GM18526 (cell line): ENCODE data around the gene WDFY1.

ENCODE experiments used
- POLR2A ChIP-seq: IDR thresholded peaks from 3 replicates; pipeline ENCODE4 v1.6.1; 2011; ENCODE audit not compliant: insufficient read length; ENCODE audit errors: extremely low read depth

WDFY1 gene

GRCh38 chr2:223916181-223916920, 28.8 kb downstream of the WDFY1 start:
- TF ChIP-seq POLR2A: no peak

- TF ChIP-seq POLR2A: no peak
Observed at GRCh38 chr2:223915071-223915470, 30.1 kb downstream of the WDFY1 start.

- no peak for TF ChIP-seq POLR2A
Observed at GRCh38 chr2:223914324-223914723, 30.8 kb downstream of the WDFY1 start.

GRCh38 chr2:223909001-223909741, 36.0 kb downstream of the WDFY1 start:
- no peak for TF ChIP-seq POLR2A

GRCh38 chr2:223908304-223908998, 36.7 kb downstream of the WDFY1 start:
- no peak for TF ChIP-seq POLR2A

- no peak for TF ChIP-seq POLR2A
Observed at GRCh38 chr2:223905996-223906395, 39.1 kb downstream of the WDFY1 start.

- TF ChIP-seq POLR2A: no peak
Observed at GRCh38 chr2:223901854-223902253, 43.3 kb downstream of the WDFY1 start.

- no peak for TF ChIP-seq POLR2A
Observed at GRCh38 chr2:223901311-223901710, 43.8 kb downstream of the WDFY1 start.

GRCh38 chr2:223900531-223900930, 44.6 kb downstream of the WDFY1 start:
- TF ChIP-seq POLR2A: no peak

GRCh38 chr2:223900066-223900465, 45.1 kb downstream of the WDFY1 start:
- no peak for TF ChIP-seq POLR2A

GRCh38 chr2:223897669-223898330, 47.3 kb downstream of the WDFY1 start:
- no peak for TF ChIP-seq POLR2A

- no peak for TF ChIP-seq POLR2A
Observed at GRCh38 chr2:223896833-223897311, 48.3 kb downstream of the WDFY1 start.

- TF ChIP-seq POLR2A: no peak
Observed at GRCh38 chr2:223894968-223895367, 50.2 kb downstream of the WDFY1 start.

GRCh38 chr2:223894009-223894408, 51.1 kb downstream of the WDFY1 start:
- no peak for TF ChIP-seq POLR2A

GRCh38 chr2:223890721-223891120, 54.4 kb downstream of the WDFY1 start:
- TF ChIP-seq POLR2A: no peak

- no peak for TF ChIP-seq POLR2A
Observed at GRCh38 chr2:223889229-223889628, 55.9 kb downstream of the WDFY1 start.

- no peak for TF ChIP-seq POLR2A
Observed at GRCh38 chr2:223888251-223888650, 56.9 kb downstream of the WDFY1 start.
